Activated T-cell treated with anti-CD3 and anti-CD28 coated beads, Interleukin-2, amount 50 U/mL, for 4 hours (primary cell): ENCODE data around the gene AFAP1. TPM values are rescaled to one million over a fixed set of nuclear protein-coding genes. Genes with fewer than 3 reads are reported as not detected.
A peak's percentile ranks its signal among the peaks of the same experiment; 100 is the strongest.

ENCODE experiments used
- ATAC-seq, 2 donors: fragments of 200-7000 bp; cut with Tn5 transposase; one replicate each; pipeline ENCODE4 v1.10.0; 2021
- DNase-seq: peaks from one replicate; pipeline ENCODE4 v3.0.0-alpha.2; 2020
- H3K27me3 Mint-ChIP-seq: one replicate; pipeline ENCODE4 v1.8.0; 2021; ENCODE audit warnings: low read depth, mixed read lengths
- H3K36me3 Mint-ChIP-seq: one replicate; pipeline ENCODE4 v1.8.0; 2022; ENCODE audit warnings: mixed read lengths; ENCODE audit not compliant: insufficient read depth
- H3K4me1 Mint-ChIP-seq: one replicate; pipeline ENCODE4 v1.8.0; 2021; ENCODE audit warnings: low read depth, mixed read lengths
- H3K4me3 Mint-ChIP-seq: one replicate; pipeline ENCODE4 v1.8.0; 2021; ENCODE audit warnings: mild to moderate bottlenecking, moderate library complexity, mixed read lengths
- H3K9me3 Mint-ChIP-seq: one replicate; pipeline ENCODE4 v1.8.0; 2021; ENCODE audit warnings: mixed read lengths
- total RNA-seq, 3 donors: library from RNA; stranded (reverse); gene quantifications; one replicate each; pipeline ENCODE4 v1.2.1, GENCODE V29; 2021

AFAP1 gene
- total RNA-seq, 3 donors from 2014 or later: 13.1 to 17.7 (median 14.7) TPM

GRCh38 chr4:7733801-7734650 is 205.6 kb downstream of the AFAP1 start:
- H3K27me3 Mint-ChIP-seq: no peaks in the 10 kb centered on the region
- no peaks in the 10 kb centered on the region for H3K4me1 Mint-ChIP-seq
- H3K4me3 Mint-ChIP-seq: no peak overlapping the region
- ATAC-seq (no peak), DNase-seq (no peak)
- no peaks in the 10 kb centered on the region for H3K36me3 Mint-ChIP-seq
- no peaks in the 10 kb centered on the region for H3K9me3 Mint-ChIP-seq

GRCh38 chr4:7733201-7733600 is 206.5 kb downstream of the AFAP1 start:
- no peak for DNase-seq
- Mint-ChIP-seq H3K27me3 (no peaks in the 10 kb centered on the region), H3K4me3 (no peak overlapping the region), H3K36me3 (no peaks in the 10 kb centered on the region), H3K9me3 (no peaks in the 10 kb centered on the region), H3K4me1 (no peaks in the 10 kb centered on the region)
- ATAC-seq: no peak

GRCh38 chr4:7732263-7732662 is 207.4 kb downstream of the AFAP1 start:
- DNase-seq (no peak), ATAC-seq (no peak)
- Mint-ChIP-seq H3K36me3 (no peaks in the 10 kb centered on the region), H3K9me3 (no peaks in the 10 kb centered on the region), H3K4me3 (no peak overlapping the region), H3K27me3 (no peaks in the 10 kb centered on the region), H3K4me1 (no peaks in the 10 kb centered on the region)

GRCh38 chr4:7731437-7731836 is 208.2 kb downstream of the AFAP1 start:
- H3K27me3 Mint-ChIP-seq: no peaks in the 10 kb centered on the region
- ATAC-seq (no peak), DNase-seq (no peak)
- no peaks in the 10 kb centered on the region for H3K9me3 Mint-ChIP-seq
- no peak overlapping the region for H3K4me3 Mint-ChIP-seq
- H3K36me3 Mint-ChIP-seq: no peaks in the 10 kb centered on the region
- no peaks in the 10 kb centered on the region for H3K4me1 Mint-ChIP-seq

GRCh38 chr4:7727749-7728148 is 211.9 kb downstream of the AFAP1 start:
- no peak for ATAC-seq
- H3K4me1 Mint-ChIP-seq: no peaks in the 10 kb centered on the region
- H3K36me3 Mint-ChIP-seq: no peaks in the 10 kb centered on the region
- no peaks in the 10 kb centered on the region for H3K27me3 Mint-ChIP-seq
- no peaks in the 10 kb centered on the region for H3K9me3 Mint-ChIP-seq
- no peak for DNase-seq
- no peak overlapping the region for H3K4me3 Mint-ChIP-seq

- H3K4me3 Mint-ChIP-seq: no peak overlapping the region
- H3K27me3 Mint-ChIP-seq: no peaks in the 10 kb centered on the region
- peaks cover 2% of the 10 kb centered on the region for H3K4me1 Mint-ChIP-seq
- DNase-seq: no peak
- no peak for ATAC-seq
- no peaks in the 10 kb centered on the region for H3K9me3 Mint-ChIP-seq
- no peaks in the 10 kb centered on the region for H3K36me3 Mint-ChIP-seq
Observed at GRCh38 chr4:7726665-7727413, 212.8 kb downstream of the AFAP1 start.

- Mint-ChIP-seq H3K4me3 (no peak overlapping the region), H3K27me3 (no peaks in the 10 kb centered on the region), H3K4me1 (peaks cover 2% of the 10 kb centered on the region), H3K36me3 (no peaks in the 10 kb centered on the region), H3K9me3 (no peaks in the 10 kb centered on the region)
- DNase-seq (no peak), ATAC-seq (no peak)
Observed at GRCh38 chr4:7725951-7726350, 213.7 kb downstream of the AFAP1 start.

GRCh38 chr4:7723625-7724024 is 216.0 kb downstream of the AFAP1 start:
- DNase-seq (no peak), ATAC-seq (no peak)
- H3K4me3 Mint-ChIP-seq: no peak overlapping the region

GRCh38 chr4:7722766-7723387 is 216.8 kb downstream of the AFAP1 start:
- no peak overlapping the region for H3K4me3 Mint-ChIP-seq
- no peak for ATAC-seq
- no peak for DNase-seq

More at GRCh38 chr4:7723625-7724024, 216.0 kb downstream of the AFAP1 start:
- Mint-ChIP-seq H3K27me3 (peaks cover 6% of the 10 kb centered on the region), H3K4me1 (peaks cover 2% of the 10 kb centered on the region), H3K36me3 (no peaks in the 10 kb centered on the region), H3K9me3 (no peaks in the 10 kb centered on the region)

GRCh38 chr4:7721984-7722551 is 217.6 kb downstream of the AFAP1 start:
- H3K9me3 Mint-ChIP-seq: no peaks in the 10 kb centered on the region
- ATAC-seq (no peak), DNase-seq (no peak)
- no peaks in the 10 kb centered on the region for H3K36me3 Mint-ChIP-seq
- peaks cover 2% of the 10 kb centered on the region for H3K4me1 Mint-ChIP-seq
- H3K27me3 Mint-ChIP-seq: peaks cover 12% of the 10 kb centered on the region
- no peak overlapping the region for H3K4me3 Mint-ChIP-seq

More at GRCh38 chr4:7722766-7723387, 216.8 kb downstream of the AFAP1 start:
- Mint-ChIP-seq H3K27me3 (peaks cover 8% of the 10 kb centered on the region), H3K9me3 (no peaks in the 10 kb centered on the region), H3K36me3 (no peaks in the 10 kb centered on the region), H3K4me1 (peaks cover 2% of the 10 kb centered on the region)

- ATAC-seq (peak; percentile 75 to 76), DNase-seq (peak; percentile 62)
- Mint-ChIP-seq H3K36me3 (no peaks in the 10 kb centered on the region), H3K4me1 (peaks cover 2% of the 10 kb centered on the region), H3K4me3 (no peak overlapping the region), H3K9me3 (no peaks in the 10 kb centered on the region), H3K27me3 (peaks cover 12% of the 10 kb centered on the region)
Observed at GRCh38 chr4:7719354-7720174, 220.1 kb downstream of the AFAP1 start.

GRCh38 chr4:7717946-7718490 is 221.6 kb downstream of the AFAP1 start:
- Mint-ChIP-seq H3K4me3 (no peak overlapping the region), H3K27me3 (peaks cover 12% of the 10 kb centered on the region), H3K36me3 (no peaks in the 10 kb centered on the region), H3K4me1 (peaks cover 2% of the 10 kb centered on the region), H3K9me3 (no peaks in the 10 kb centered on the region)
- DNase-seq (no peak), ATAC-seq (no peak)

- Mint-ChIP-seq H3K4me3 (no peak overlapping the region), H3K4me1 (no peaks in the 10 kb centered on the region), H3K9me3 (no peaks in the 10 kb centered on the region), H3K36me3 (no peaks in the 10 kb centered on the region), H3K27me3 (peaks cover 12% of the 10 kb centered on the region)
- no peak for ATAC-seq
- DNase-seq: no peak
Observed at GRCh38 chr4:7717161-7717560, 222.5 kb downstream of the AFAP1 start.
